HFFc6 (cell line): ENCODE measurements around the gene CDH13. TPM values are rescaled to one million over a fixed set of nuclear protein-coding genes. Genes with fewer than 3 reads are reported as not detected.

ENCODE experiments used
- DNase-seq: peaks from one replicate; pipeline ENCODE4 v3.0.0-alpha.2; 2018
- H3K27ac Mint-ChIP-seq: 2 replicates; pipeline ENCODE4 v1.8.0; 2020; ENCODE audit warnings: mild to moderate bottlenecking, mixed read lengths
- H3K27me3 Mint-ChIP-seq: 2 replicates; pipeline ENCODE4 v1.8.0; 2021; ENCODE audit warnings: mild to moderate bottlenecking, moderate library complexity, mixed read lengths; ENCODE audit not compliant: insufficient read depth
- H3K36me3 Mint-ChIP-seq: 2 replicates; pipeline ENCODE4 v1.8.0; 2021; ENCODE audit warnings: low read depth, mixed read lengths
- H3K4me1 Mint-ChIP-seq: 2 replicates; pipeline ENCODE4 v1.8.0; 2020; ENCODE audit warnings: low read depth, mixed read lengths
- H3K4me3 Mint-ChIP-seq: 2 replicates; pipeline ENCODE4 v1.8.0; 2020; ENCODE audit warnings: mild to moderate bottlenecking, moderate library complexity, mixed read lengths
- H3K9me3 Mint-ChIP-seq: 2 replicates; pipeline ENCODE4 v1.8.0; 2020; ENCODE audit warnings: mild to moderate bottlenecking, mixed read lengths
- total RNA-seq, 6 experiments: library from RNA; stranded (reverse); fragmentation: NEBNext Ultra II Directional; extraction: Animal tissue kit (Norgen Biotek cat#: 25700); gene quantifications; 2 replicates in 1 of 6; 3 replicates in 5 of 6; pipeline ENCODE4 v1.2.3, GENCODE V29; 2021
- TF ChIP-seq, protein P1 (sequence below): fragments of 200-600 bp; sonication (generic); IDR thresholded peaks from 2 replicates; pipeline ENCODE4 v1.5.0; 2021; ENCODE audit warnings: antibody characterized with exemption, mild to moderate bottlenecking

The CDH13 gene
- total RNA-seq, 6 experiments from 2014 or later: 3.6 to 14.7 (median 4.7) TPM

DNA sequence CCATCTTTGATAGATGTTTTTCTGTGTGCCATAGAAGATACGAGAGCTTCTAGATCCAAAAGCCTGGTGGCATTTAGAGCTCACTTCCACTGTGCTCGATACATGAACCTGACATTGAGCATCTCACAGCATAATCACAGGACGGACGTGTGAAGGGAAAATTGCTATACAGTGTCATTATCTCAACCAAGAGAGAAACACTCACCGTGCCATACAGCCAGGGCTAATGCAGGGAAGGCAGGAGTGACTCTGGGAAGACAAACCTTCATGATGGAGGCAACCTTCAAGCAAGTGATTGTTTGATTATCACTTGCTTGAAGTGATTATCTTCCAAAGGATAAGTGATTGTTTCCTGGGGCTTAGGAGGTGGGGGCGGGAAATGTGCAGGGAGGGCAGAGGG is 962.8 kb downstream of the CDH13 start:
- DNase-seq: no peak
- no peaks in the 10 kb centered on the region; the same call in 1 of the 2 replicates for H3K27me3 Mint-ChIP-seq
- H3K4me1 Mint-ChIP-seq: no peaks in the 10 kb centered on the region
- H3K9me3 Mint-ChIP-seq: peaks cover 61% of the 10 kb centered on the region
- no peak overlapping the region for H3K4me3 Mint-ChIP-seq
- TF ChIP-seq, protein P1, sequence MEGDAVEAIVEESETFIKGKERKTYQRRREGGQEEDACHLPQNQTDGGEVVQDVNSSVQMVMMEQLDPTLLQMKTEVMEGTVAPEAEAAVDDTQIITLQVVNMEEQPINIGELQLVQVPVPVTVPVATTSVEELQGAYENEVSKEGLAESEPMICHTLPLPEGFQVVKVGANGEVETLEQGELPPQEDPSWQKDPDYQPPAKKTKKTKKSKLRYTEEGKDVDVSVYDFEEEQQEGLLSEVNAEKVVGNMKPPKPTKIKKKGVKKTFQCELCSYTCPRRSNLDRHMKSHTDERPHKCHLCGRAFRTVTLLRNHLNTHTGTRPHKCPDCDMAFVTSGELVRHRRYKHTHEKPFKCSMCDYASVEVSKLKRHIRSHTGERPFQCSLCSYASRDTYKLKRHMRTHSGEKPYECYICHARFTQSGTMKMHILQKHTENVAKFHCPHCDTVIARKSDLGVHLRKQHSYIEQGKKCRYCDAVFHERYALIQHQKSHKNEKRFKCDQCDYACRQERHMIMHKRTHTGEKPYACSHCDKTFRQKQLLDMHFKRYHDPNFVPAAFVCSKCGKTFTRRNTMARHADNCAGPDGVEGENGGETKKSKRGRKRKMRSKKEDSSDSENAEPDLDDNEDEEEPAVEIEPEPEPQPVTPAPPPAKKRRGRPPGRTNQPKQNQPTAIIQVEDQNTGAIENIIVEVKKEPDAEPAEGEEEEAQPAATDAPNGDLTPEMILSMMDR: no peak
- H3K36me3 Mint-ChIP-seq: peaks cover 4% of the 10 kb centered on the region
- H3K27ac Mint-ChIP-seq: no peak overlapping the region

DNA sequence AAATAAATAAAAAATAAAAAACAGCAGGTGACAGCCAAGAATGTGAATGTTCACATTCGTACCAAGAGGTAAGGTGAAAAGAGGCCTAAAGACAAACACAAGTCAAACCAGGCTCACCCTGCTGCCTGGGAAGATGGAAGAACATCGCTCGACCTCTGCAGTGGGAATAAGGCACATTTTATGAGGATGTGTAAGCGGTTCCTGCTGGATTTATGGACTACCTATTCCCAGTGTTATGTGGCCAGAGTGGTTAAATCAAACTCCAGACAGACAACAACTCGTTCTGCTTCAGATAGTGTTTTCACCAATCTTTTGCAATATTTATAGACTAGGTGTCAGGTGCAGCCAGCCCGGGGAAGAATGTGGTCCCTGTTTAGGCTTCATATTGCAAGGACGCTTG is 966.0 kb downstream of the CDH13 start:
- H3K27me3 Mint-ChIP-seq: no peaks in the 10 kb centered on the region
- no peak overlapping the region for H3K27ac Mint-ChIP-seq
- peaks cover 4% of the 10 kb centered on the region for H3K36me3 Mint-ChIP-seq
- H3K4me3 Mint-ChIP-seq: no peak overlapping the region
- TF ChIP-seq, protein P1: no peak
- H3K9me3 Mint-ChIP-seq: peaks cover 53% of the 10 kb centered on the region
- no peak for DNase-seq
- H3K4me1 Mint-ChIP-seq: no peaks in the 10 kb centered on the region

DNA sequence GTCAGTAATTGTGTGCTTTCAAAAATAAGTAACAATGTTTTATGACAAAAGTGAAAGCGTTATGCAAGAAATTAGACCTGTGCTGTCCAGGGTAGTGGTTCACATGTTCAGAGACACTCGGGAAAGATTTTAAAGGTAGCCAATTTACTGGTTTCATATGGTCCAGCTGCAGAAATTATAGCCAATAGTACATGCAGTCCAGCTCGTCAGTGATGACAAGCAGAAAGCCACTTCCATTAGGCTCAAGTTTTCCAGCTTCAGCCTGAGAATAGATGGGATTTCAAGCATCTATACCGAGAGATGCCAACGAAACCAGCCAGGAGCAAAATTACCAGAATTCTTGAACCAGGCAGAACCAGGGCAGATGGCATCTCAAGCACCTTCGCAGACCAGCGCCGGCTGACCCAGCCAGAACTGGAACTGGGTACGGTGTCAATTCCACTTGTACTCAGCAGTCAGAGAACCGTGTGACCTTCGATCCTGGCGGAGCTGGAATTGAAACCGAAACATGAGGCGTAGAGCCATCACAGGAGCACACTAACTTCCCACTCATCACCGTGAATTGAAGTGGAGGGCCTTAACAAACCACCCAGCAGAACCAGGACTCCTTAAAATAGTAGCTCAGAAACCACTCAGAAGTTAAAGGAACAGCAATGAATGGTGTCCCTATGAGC is 973.2 kb downstream of the CDH13 start:
- Mint-ChIP-seq H3K36me3 (no peaks in the 10 kb centered on the region), H3K27me3 (no peaks in the 10 kb centered on the region), H3K27ac (no peak overlapping the region), H3K4me1 (no peaks in the 10 kb centered on the region), H3K4me3 (no peak overlapping the region), H3K9me3 (peaks cover 17% of the 10 kb centered on the region)
- TF ChIP-seq, protein P1: no peak
- no peak for DNase-seq

DNA sequence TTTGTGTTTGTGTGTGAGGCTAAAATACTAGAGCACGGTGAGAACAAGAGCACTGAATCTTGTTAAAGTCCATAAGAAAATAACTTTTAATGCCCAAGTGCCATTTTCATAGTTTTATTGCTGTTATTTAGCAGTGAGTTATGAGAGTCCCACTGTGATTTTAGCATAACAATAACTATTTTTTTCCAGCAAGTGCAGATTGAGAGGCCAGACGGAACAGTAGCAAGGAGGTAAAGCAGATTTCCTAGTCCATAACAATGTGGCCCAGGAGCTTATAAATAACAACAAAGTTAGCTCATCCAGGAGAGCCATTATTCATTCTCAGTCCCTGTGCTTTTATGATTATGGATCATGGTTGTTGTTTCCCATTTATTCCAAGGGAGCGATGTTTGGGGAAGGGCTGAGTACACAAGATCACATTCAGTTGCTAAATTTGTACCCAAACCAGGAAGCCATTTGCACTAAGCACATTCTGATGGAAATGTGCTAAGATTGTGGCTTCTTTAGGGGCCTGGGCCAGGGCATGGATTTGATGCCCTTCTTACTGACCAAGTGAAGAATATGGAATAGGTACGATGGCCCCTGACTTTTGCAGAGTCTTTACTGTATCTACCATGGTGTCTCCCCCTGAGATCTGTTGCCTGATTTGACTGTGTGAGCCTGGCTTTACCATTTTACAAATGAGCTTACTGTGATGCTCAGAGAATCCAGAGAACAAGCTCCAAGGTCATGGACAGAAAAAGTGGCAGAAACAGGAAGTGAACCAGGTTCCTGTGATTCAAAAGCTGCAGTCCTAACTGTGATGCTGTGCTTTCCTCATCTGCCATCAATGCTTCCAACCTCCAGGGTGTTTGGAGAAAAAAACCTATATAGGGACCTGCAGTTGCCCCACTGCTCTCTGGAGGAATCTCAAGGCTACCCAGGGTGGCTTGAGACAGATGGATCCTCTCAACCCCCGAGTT is 976.3 kb downstream of the CDH13 start:
- H3K4me1 Mint-ChIP-seq: no peaks in the 10 kb centered on the region
- TF ChIP-seq, protein P1: no peak
- no peaks in the 10 kb centered on the region for H3K36me3 Mint-ChIP-seq
- no peaks in the 10 kb centered on the region for H3K27me3 Mint-ChIP-seq
- no peak overlapping the region for H3K4me3 Mint-ChIP-seq
- H3K9me3 Mint-ChIP-seq: peaks cover 22% of the 10 kb centered on the region
- H3K27ac Mint-ChIP-seq: no peak overlapping the region
- DNase-seq: no peak

DNA sequence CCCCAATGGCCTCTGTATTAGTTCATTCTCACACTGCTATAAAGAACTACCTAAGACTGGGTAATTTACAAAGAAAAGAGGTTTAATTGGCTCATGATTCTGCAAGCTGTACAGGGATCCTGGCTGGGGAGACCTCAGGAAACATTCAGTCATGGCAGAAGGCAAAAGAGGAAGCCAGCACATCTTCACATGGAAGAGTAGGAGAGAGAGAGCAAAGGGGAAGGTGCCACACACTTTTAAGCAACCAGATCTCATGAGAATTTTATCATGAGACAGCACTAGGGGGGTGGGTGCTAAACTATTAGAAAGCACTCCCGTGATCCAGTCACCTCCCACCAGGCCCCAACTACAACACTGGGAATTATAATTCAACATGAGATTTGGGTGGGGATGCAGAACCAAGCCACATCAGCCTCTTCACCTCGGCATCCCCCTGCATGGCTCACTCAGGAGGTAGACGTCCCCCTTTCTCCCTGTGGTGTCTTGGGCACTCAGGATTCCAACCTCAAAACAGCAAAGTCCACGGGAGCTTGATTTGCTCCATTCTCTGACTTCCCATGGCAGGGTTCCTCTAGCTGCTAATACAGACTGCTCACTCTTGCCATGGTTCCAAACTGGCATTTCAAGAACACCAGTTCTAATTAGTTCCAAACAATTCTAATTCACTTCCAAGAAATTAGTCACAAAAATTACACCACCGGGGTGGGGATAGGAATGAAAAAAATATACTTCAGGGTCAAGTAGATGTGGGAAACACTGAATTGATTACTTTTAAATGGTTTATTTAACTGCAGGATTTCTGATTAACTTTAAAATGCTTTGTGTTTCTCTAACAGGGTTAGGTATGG is 977.2 kb downstream of the CDH13 start:
- H3K4me3 Mint-ChIP-seq: no peak overlapping the region
- peaks cover 24% of the 10 kb centered on the region for H3K9me3 Mint-ChIP-seq
- no peaks in the 10 kb centered on the region for H3K4me1 Mint-ChIP-seq
- TF ChIP-seq, protein P1: no peak
- H3K27ac Mint-ChIP-seq: no peak overlapping the region
- H3K27me3 Mint-ChIP-seq: no peaks in the 10 kb centered on the region
- 0 out of 2 replicates have a peak, but pooled peaks cover 2% of the 10 kb centered on the region for H3K36me3 Mint-ChIP-seq
- no peak for DNase-seq
